Fibroblast of skin of right quadriceps (primary cell): ENCODE measurements around the gene GSTA5.
"Not testable (repeated sequence)": the region's sequence is repeated elsewhere in the genome, so short reads cannot be mapped to it uniquely, and the experiment has no call there.

Source experiments
- DNase-seq: peaks from one replicate; pipeline ENCODE4 v3.0.0-alpha.2; 2013

The GSTA5 gene

DNA sequence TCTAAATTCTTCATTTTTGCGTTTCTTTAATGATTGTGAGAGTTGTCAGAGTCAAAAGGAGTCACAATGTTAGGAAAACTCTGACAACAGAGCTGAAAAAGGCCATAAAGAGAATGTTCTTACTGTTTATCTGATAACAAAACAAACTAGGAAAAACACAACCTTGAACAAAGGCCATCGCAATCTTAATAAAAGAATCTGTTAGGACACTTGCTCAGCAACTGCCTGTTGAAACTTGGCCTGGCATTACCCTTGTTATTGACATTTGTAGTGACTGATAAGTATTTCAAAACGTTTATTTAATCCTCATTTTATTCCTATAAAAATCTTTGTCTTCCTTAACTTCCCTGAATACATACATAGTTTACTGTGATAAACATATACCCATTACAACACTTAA, 52.7 kb downstream of the GSTA5 start:
- DNase-seq: no peak

- no peak for DNase-seq
Measured at GRCh38 chr6:52786249-52786956, 54.2 kb downstream of the GSTA5 start.

- DNase-seq: not testable (repeated sequence)
Measured at GRCh38 chr6:52782696-52783274, 57.8 kb downstream of the GSTA5 start.

DNA sequence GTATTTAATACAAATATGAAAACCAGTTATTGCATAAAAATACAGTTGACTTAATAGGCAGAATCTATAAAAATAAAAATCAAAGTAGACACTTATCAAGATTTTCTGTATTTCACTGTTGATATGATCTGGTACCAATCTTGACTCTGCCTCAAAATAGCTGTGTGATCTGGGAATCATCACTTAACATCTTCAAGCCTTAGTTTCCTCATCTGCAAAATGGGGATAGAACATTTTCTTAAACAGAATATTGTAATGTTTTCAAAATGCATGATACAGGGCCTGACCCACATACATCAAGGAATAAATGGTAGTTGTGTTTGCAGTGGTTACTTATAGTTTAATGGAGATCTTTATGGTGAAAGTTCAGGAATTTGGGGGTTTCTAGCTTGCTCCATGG, 58.4 kb downstream of the GSTA5 start:
- DNase-seq: not testable (repeated sequence)
